ENCODE measurements around the gene MYH9.

DNA sequence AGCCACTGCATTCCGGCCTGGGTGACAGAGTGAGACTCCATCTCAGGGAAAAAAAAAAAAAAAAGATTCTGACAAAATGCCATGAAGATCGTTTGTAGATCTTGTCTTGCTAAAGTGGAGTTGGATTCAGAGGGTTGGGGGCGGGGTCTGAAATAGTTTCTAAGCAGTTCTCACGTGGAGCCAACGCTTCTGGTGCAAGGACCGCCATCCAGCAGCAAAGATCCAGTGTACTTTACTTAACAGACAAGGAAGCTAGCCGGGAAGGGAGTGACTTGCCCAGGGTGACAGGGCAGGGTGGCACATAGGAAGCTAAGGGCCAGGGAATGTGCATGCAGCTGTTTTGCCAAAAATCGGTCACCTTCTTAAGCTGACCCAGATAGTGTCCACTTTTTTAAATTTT is 107.4 kb downstream of the MYH9 start:
- TF ChIP-seq, protein P1, sequence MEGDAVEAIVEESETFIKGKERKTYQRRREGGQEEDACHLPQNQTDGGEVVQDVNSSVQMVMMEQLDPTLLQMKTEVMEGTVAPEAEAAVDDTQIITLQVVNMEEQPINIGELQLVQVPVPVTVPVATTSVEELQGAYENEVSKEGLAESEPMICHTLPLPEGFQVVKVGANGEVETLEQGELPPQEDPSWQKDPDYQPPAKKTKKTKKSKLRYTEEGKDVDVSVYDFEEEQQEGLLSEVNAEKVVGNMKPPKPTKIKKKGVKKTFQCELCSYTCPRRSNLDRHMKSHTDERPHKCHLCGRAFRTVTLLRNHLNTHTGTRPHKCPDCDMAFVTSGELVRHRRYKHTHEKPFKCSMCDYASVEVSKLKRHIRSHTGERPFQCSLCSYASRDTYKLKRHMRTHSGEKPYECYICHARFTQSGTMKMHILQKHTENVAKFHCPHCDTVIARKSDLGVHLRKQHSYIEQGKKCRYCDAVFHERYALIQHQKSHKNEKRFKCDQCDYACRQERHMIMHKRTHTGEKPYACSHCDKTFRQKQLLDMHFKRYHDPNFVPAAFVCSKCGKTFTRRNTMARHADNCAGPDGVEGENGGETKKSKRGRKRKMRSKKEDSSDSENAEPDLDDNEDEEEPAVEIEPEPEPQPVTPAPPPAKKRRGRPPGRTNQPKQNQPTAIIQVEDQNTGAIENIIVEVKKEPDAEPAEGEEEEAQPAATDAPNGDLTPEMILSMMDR (conservative IDR thresholded peaks at IDR 0.05 in 1 of 2, IDR thresholded peaks at IDR 0.05 in 1 of 2; ENCODE audit: extremely low read depth in 1 of 2, insufficient read depth in 1 of 2, low read depth in 1 of 2, low read length in 2 of 2): no peak
- TF ChIP-seq EZH2 (IDR thresholded peaks at IDR 0.05; ENCODE audit: borderline replicate concordance, low read length): no peak

All from mammary epithelial cell (primary cell).